ENCODE measurements around the gene SIN3A.
A peak's percentile ranks its signal among the peaks of the same experiment; 100 is the strongest.
"Not testable (repeated sequence)": the region's sequence is repeated elsewhere in the genome, so short reads cannot be mapped to it uniquely, and the experiment has no call there.

SIN3A gene

GRCh38 chr15:75451674-75452363 lies at the start of gene SIN3A:
Gene SIN3A, minus strand, starts transcription at chr15:75451690. Its CDS starts 21,315 bp downstream, at chr15:75430375.
- DNase-seq (ENCODE audit: low spot score), result peak; percentile 95

GRCh38 chr15:75493732-75494131 lies 42.2 kb upstream of the SIN3A start:
- no peak for DNase-seq (ENCODE audit: low spot score)

- no peak for DNase-seq (ENCODE audit: low spot score)
These were observed 32.5 kb upstream of the SIN3A start for GRCh38 chr15:75483961-75484360.

- DNase-seq (ENCODE audit: low spot score), result not testable (repeated sequence)
These were observed 32.1 kb upstream of the SIN3A start for GRCh38 chr15:75483556-75483955.

- no peak for DNase-seq (ENCODE audit: low spot score)
These were observed 31.6 kb upstream of the SIN3A start for GRCh38 chr15:75483106-75483505.

- not testable (repeated sequence) for DNase-seq (ENCODE audit: low spot score)
These were observed 29.0 kb upstream of the SIN3A start for GRCh38 chr15:75480463-75480862.

GRCh38 chr15:75479670-75480069 lies 28.2 kb upstream of the SIN3A start:
- DNase-seq (ENCODE audit: low spot score), result no peak

- not testable (repeated sequence) for DNase-seq (ENCODE audit: low spot score)
These were observed 25.6 kb upstream of the SIN3A start for GRCh38 chr15:75477094-75477493.

GRCh38 chr15:75468913-75469598 lies 17.6 kb upstream of the SIN3A start:
- DNase-seq (ENCODE audit: low spot score), result no peak

- DNase-seq (ENCODE audit: low spot score), result no peak
These were observed 9.2 kb upstream of the SIN3A start for GRCh38 chr15:75460646-75461045.

GRCh38 chr15:75459581-75459980 lies 8.1 kb upstream of the SIN3A start:
- no peak for DNase-seq (ENCODE audit: low spot score)

GRCh38 chr15:75456710-75457109 lies 5.2 kb upstream of the SIN3A start:
- no peak for DNase-seq (ENCODE audit: low spot score)

- DNase-seq (ENCODE audit: low spot score), result peak; percentile 42
These were observed 4.6 kb upstream of the SIN3A start for GRCh38 chr15:75455982-75456531.

- peak; percentile 86 for DNase-seq (ENCODE audit: low spot score)
These were observed 4.0 kb upstream of the SIN3A start for GRCh38 chr15:75455424-75455981.

GRCh38 chr15:75454471-75455378 lies 3.2 kb upstream of the SIN3A start:
- peak; percentile 38 for DNase-seq (ENCODE audit: low spot score)

GRCh38 chr15:75453703-75454470 lies 2.4 kb upstream of the SIN3A start:
- DNase-seq (ENCODE audit: low spot score), result peak; percentile 96

GRCh38 chr15:75452865-75453702 lies 1.6 kb upstream of the SIN3A start:
- DNase-seq (ENCODE audit: low spot score), result no peak

GRCh38 chr15:75452364-75452864 lies 924 bp upstream of the SIN3A start:
- peak; percentile 48 for DNase-seq (ENCODE audit: low spot score)

GRCh38 chr15:75451202-75451673 lies 252 bp downstream of the SIN3A start:
- no peak for DNase-seq (ENCODE audit: low spot score)

Measured in AG08395 (cell line).